Right lobe of liver (tissue), 4 donors: ENCODE results near the gene KIR2DL3.
"Not testable (repeated sequence)": the region's sequence is repeated elsewhere in the genome, so short reads cannot be mapped to it uniquely, and the experiment has no call there.

Experiments
- CTCF ChIP-seq, 4 donors: fragments of 200-600 bp in 3 of 4; fragments of 450-650 bp in 1 of 4; IDR thresholded peaks; one replicate each; pipeline versions ENCODE4 v1.5.1 to v1.8.0; 2016 to 2022; ENCODE audit warnings: antibody characterized with exemption in 4 of 4, mild to moderate bottlenecking in 2 of 4
- POLR2A ChIP-seq: fragments of 450-650 bp; IDR thresholded peaks from one replicate; pipeline ENCODE4 v1.6.1; 2017; ENCODE audit warnings: antibody characterized with exemption, mild to moderate bottlenecking
- donor health status: DM: no; HTN: no; CAD: no.
- donor health status: DM: no; HTN: no; CAD: no.
- donor health status: DM: no; HTN: yes; CAD: no.

GRCh38 chr19:54769646-54770045 is 31.3 kb downstream of the KIR2DL3 start, which contains the start of gene KIR2DL1:
- not testable (repeated sequence) for TF ChIP-seq CTCF (IDR thresholded peaks at IDR 0.05); POLR2A
